Neural cell (in vitro differentiated cells): Measurements from ENCODE around the gene DGKG. TPM values are rescaled to one million over a fixed set of nuclear protein-coding genes. Genes with fewer than 3 reads are reported as not detected.

Experiments used
- H2AFZ ChIP-seq: fragments of 200-600, 300-800 bp; sonication (generic), shearing (Covaris generic); 2 replicates; pipeline ENCODE4 v1.6.0; 2014; ENCODE audit warnings: low read depth, mild to moderate bottlenecking, antibody characterized with exemption, low read length, moderate library complexity
- H3F3A ChIP-seq: fragments of 200-600 bp; shearing (Covaris generic); 2 replicates; pipeline ENCODE4 v1.6.1; 2016; ENCODE audit warnings: mild to moderate bottlenecking, moderate library complexity, mixed read lengths, antibody characterized with exemption, low read length; ENCODE audit not compliant: insufficient read depth, poor library complexity, severe bottlenecking
- H3K27ac ChIP-seq: fragments of 200-600, 300-800 bp; sonication (generic), shearing (Covaris generic); 2 replicates; pipeline ENCODE4 v1.5.1; 2014; ENCODE audit warnings: mild to moderate bottlenecking, low read length, moderate library complexity
- H3K27me3 ChIP-seq: fragments of 300-800, 200-600 bp; sonication (generic), shearing (Covaris generic); 2 replicates; pipeline ENCODE4 v1.6.0; 2014; ENCODE audit warnings: mild to moderate bottlenecking, low read depth, low read length, moderate library complexity; ENCODE audit not compliant: insufficient read depth
- H3K36me3 ChIP-seq: fragments of 300-800, 200-600 bp; sonication (generic), shearing (Covaris generic); 2 replicates; pipeline ENCODE4 v1.5.1; 2014; ENCODE audit warnings: mild to moderate bottlenecking, antibody characterized with exemption, low read length, moderate library complexity; ENCODE audit not compliant: insufficient read depth
- H3K4me2 ChIP-seq: fragments of 300-800, 200-600 bp; sonication (generic), shearing (Covaris generic); 2 replicates; pipeline ENCODE4 v1.6.0; 2014; ENCODE audit warnings: mild to moderate bottlenecking, low read length
- H3K4me3 ChIP-seq: fragments of 300-800, 200-600 bp; sonication (generic), shearing (Covaris generic); 2 replicates; pipeline ENCODE4 v1.5.1; 2014; ENCODE audit warnings: mild to moderate bottlenecking, low read length, moderate library complexity
- H3K79me2 ChIP-seq: fragments of 200-600 bp; shearing (Covaris generic); replicated peaks from 2 replicates; pipeline ENCODE4 v1.6.0; 2014; ENCODE audit warnings: mild to moderate bottlenecking, low read length, moderate library complexity; ENCODE audit not compliant: insufficient read depth
- H3K9ac ChIP-seq: fragments of 300-800, 200-600 bp; sonication (generic), shearing (Covaris generic); 2 replicates; pipeline ENCODE4 v1.6.1; 2016; ENCODE audit warnings: mild to moderate bottlenecking, low read length, mixed read lengths
- H3K9me2 ChIP-seq: fragments of 200-600 bp; shearing (Covaris generic); 2 replicates; pipeline ENCODE4 v1.6.1; 2016; ENCODE audit warnings: mild to moderate bottlenecking, low read length, mixed read lengths; ENCODE audit not compliant: insufficient read depth
- H3K9me3 ChIP-seq: fragments of 200-600, 300-800 bp; sonication (generic), shearing (Covaris generic); 2 replicates; pipeline ENCODE4 v1.6.1; 2016; ENCODE audit warnings: mild to moderate bottlenecking, mixed run types, low read length, moderate library complexity, mixed read lengths
- H4K20me1 ChIP-seq: fragments of 200-600 bp; shearing (Covaris generic); 2 replicates; pipeline ENCODE4 v1.6.1; 2016; ENCODE audit warnings: mild to moderate bottlenecking, mixed run types; ENCODE audit not compliant: insufficient read depth
- EP300 ChIP-seq: fragments of 450-650 bp; conservative IDR thresholded peaks from 2 replicates; pipeline ENCODE4 v1.6.1; 2014; ENCODE audit warnings: antibody characterized with exemption, mild to moderate bottlenecking, moderate library complexity; ENCODE audit not compliant: poor library complexity, severe bottlenecking
- EZH2 ChIP-seq: fragments of 200-600, 300-800 bp; shearing (Covaris generic), sonication (generic); IDR thresholded peaks from 2 replicates; pipeline ENCODE4 v1.6.1; 2014; ENCODE audit warnings: antibody characterized with exemption, low read length, borderline replicate concordance, mild to moderate bottlenecking; ENCODE audit not compliant: insufficient read depth, poor library complexity, severe bottlenecking
- MXI1 ChIP-seq: fragments of 450-650 bp; conservative IDR thresholded peaks from 2 replicates; pipeline ENCODE4 v1.6.1; 2014; ENCODE audit warnings: antibody characterized with exemption, mild to moderate bottlenecking; ENCODE audit not compliant: poor library complexity, severe bottlenecking
- POLR2AphosphoS5 ChIP-seq: IDR thresholded peaks from 2 replicates; pipeline ENCODE4 v1.6.1; 2012
- RAD21 ChIP-seq: fragments of 450-650 bp; conservative IDR thresholded peaks from 2 replicates; pipeline ENCODE4 v1.6.1; 2014; ENCODE audit warnings: antibody characterized with exemption, mild to moderate bottlenecking, moderate library complexity
- SMC3 ChIP-seq: fragments of 450-650 bp; conservative IDR thresholded peaks from 2 replicates; pipeline ENCODE4 v1.6.1; 2014; ENCODE audit warnings: antibody characterized with exemption, mild to moderate bottlenecking, moderate library complexity; ENCODE audit not compliant: poor library complexity
- TAF1 ChIP-seq: IDR thresholded peaks from 2 replicates; pipeline ENCODE4 v1.6.1; 2012; ENCODE audit warnings: low read depth
- polyA plus RNA-seq: library from polyadenylated mRNA; depleted of rRNA; stranded (reverse); fragments of >200 nt; gene quantifications from 2 replicates; pipeline ENCODE4 v1.2.3, GENCODE V29; 2014
- TF ChIP-seq, protein P1 (sequence below): fragments of 450-650 bp; IDR thresholded peaks from 2 replicates; pipeline ENCODE4 v1.5.1; 2014; ENCODE audit warnings: antibody characterized with exemption, mild to moderate bottlenecking, moderate library complexity; ENCODE audit not compliant: poor library complexity, severe bottlenecking
- TF ChIP-seq, protein P2 (sequence below): IDR thresholded peaks from 2 replicates; pipeline ENCODE4 v1.6.1; 2012; ENCODE audit warnings: borderline replicate concordance

The DGKG gene
- polyA plus RNA-seq, 1 donor from 2014 or later = not detected

DNA sequence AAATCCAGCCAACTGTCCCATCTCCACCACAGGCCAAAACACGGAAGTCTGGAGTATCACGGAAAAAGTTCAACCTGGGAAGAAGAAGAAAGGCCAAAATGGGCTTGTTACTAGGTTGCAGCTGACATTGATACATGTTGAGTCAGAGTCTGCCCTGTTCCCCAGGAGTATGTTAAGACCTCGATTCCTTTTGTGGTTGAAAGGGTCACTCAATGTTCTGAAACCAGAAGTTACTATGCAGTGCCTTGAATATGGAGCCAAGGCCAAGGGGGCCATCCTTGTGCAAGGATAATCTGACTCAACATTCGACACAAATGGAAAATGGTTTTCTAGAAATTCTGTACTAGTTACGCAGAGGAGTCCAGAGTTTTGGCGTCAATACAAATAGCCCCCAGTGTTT, 104.2 kb downstream of the DGKG start:
- Histone ChIP-seq H3K9me2 (no peaks in the 10 kb centered on the region), H2AFZ (no peak overlapping the region), H3K36me3 (no peaks in the 10 kb centered on the region), H3K27ac (no peak overlapping the region), H3K9ac (no peak overlapping the region), H3K9me3 (no peaks in the 10 kb centered on the region), H3K4me2 (no peak overlapping the region), H4K20me1 (no peaks in the 10 kb centered on the region), H3K27me3 (no peaks in the 10 kb centered on the region), H3K79me2 (no peaks in the 10 kb centered on the region), H3F3A (no peaks in the 10 kb centered on the region), H3K4me3 (no peak overlapping the region)
- TF ChIP-seq EZH2 (no peak), RAD21 (no peak), POLR2AphosphoS5 (no peak), TAF1 (no peak), SMC3 (no peak), MXI1 (no peak), EP300 (no peak)
- TF ChIP-seq, protein P1, sequence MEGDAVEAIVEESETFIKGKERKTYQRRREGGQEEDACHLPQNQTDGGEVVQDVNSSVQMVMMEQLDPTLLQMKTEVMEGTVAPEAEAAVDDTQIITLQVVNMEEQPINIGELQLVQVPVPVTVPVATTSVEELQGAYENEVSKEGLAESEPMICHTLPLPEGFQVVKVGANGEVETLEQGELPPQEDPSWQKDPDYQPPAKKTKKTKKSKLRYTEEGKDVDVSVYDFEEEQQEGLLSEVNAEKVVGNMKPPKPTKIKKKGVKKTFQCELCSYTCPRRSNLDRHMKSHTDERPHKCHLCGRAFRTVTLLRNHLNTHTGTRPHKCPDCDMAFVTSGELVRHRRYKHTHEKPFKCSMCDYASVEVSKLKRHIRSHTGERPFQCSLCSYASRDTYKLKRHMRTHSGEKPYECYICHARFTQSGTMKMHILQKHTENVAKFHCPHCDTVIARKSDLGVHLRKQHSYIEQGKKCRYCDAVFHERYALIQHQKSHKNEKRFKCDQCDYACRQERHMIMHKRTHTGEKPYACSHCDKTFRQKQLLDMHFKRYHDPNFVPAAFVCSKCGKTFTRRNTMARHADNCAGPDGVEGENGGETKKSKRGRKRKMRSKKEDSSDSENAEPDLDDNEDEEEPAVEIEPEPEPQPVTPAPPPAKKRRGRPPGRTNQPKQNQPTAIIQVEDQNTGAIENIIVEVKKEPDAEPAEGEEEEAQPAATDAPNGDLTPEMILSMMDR = no peak
- TF ChIP-seq, protein P2, sequence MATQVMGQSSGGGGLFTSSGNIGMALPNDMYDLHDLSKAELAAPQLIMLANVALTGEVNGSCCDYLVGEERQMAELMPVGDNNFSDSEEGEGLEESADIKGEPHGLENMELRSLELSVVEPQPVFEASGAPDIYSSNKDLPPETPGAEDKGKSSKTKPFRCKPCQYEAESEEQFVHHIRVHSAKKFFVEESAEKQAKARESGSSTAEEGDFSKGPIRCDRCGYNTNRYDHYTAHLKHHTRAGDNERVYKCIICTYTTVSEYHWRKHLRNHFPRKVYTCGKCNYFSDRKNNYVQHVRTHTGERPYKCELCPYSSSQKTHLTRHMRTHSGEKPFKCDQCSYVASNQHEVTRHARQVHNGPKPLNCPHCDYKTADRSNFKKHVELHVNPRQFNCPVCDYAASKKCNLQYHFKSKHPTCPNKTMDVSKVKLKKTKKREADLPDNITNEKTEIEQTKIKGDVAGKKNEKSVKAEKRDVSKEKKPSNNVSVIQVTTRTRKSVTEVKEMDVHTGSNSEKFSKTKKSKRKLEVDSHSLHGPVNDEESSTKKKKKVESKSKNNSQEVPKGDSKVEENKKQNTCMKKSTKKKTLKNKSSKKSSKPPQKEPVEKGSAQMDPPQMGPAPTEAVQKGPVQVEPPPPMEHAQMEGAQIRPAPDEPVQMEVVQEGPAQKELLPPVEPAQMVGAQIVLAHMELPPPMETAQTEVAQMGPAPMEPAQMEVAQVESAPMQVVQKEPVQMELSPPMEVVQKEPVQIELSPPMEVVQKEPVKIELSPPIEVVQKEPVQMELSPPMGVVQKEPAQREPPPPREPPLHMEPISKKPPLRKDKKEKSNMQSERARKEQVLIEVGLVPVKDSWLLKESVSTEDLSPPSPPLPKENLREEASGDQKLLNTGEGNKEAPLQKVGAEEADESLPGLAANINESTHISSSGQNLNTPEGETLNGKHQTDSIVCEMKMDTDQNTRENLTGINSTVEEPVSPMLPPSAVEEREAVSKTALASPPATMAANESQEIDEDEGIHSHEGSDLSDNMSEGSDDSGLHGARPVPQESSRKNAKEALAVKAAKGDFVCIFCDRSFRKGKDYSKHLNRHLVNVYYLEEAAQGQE = no peak

DNA sequence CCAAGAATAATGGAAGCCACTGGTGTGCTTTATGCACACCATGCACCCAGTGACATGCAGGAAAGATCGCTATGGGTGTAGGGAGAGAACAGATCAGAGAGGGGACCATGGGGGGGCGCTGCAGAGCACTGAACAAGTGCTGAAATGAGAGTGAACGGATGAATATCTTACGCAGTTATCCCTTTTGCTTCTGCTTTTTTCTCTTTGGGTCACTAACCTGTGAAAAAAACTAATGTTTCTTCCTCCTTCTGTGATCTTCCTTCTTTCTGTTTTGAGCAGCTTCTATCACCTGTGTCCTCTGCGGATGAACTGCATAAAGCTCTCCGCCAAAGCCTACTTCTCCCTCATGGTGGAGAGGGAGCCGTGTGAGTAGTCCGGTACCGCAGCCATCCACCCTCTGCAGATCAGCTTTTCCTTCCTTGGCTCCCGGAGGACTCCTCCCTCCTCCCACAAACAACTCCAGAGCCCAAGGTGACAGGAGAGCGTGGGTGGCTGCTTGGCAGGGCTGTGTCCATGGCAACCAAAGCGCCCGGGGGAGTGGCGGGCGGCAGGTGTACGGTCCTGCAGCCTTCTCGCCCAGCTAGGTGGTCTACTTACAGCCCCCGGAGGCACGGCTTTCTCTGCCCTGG, 106.2 kb downstream of the DGKG start:
- Histone ChIP-seq H3K4me3 (no peak overlapping the region), H3F3A (no peaks in the 10 kb centered on the region), H3K4me2 (no peak overlapping the region), H3K9ac (no peak overlapping the region), H4K20me1 (no peaks in the 10 kb centered on the region), H3K79me2 (no peaks in the 10 kb centered on the region), H3K36me3 (no peaks in the 10 kb centered on the region), H3K9me3 (no peaks in the 10 kb centered on the region), H3K27ac (no peak overlapping the region), H3K27me3 (no peaks in the 10 kb centered on the region), H2AFZ (no peak overlapping the region), H3K9me2 (no peaks in the 10 kb centered on the region)
- TF ChIP-seq EZH2 = no peak
- TF ChIP-seq TAF1 = no peak
- TF ChIP-seq MXI1 = no peak
- no peak for TF ChIP-seq SMC3
- no peak for TF ChIP-seq POLR2AphosphoS5
- TF ChIP-seq, protein P2 = no peak
- TF ChIP-seq RAD21 = no peak
- TF ChIP-seq EP300 = no peak
- TF ChIP-seq, protein P1 = no peak
